ENCODE measurements around the gene CNNM1.

The CNNM1 gene

DNA sequence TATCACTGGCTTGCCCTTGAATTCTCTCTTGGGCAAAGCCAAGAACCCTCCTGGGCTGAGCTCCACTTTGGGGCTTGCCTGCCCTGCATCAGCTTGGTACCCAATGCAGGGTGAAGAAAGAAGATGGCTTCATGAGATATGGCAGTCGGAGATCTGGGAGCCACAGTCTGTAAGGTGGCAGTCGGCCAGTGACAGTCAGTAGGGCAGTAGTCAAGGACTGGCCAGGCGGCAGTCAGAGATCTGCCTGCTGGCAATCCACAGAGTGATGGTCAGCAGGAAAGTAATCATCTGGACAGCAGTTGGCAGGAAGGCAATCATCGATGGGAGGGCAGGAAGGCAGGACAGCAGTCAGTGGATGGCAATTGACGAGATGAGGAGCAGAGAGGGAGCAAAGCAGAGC lies 32.6 kb upstream of the CNNM1 start:
- Histone ChIP-seq H3K27me3 (no peaks in the 10 kb centered on the region), H3K4me1 (peaks cover 0 to 8% (median 0%) of the 10 kb centered on the region in 4 donors), H3K27ac (no peak overlapping the region), H3K4me3 (no peak overlapping the region), H3K9me3 (no peaks in the 10 kb centered on the region), H3K36me3 (no peaks in the 10 kb centered on the region)
- TF ChIP-seq, protein P1, sequence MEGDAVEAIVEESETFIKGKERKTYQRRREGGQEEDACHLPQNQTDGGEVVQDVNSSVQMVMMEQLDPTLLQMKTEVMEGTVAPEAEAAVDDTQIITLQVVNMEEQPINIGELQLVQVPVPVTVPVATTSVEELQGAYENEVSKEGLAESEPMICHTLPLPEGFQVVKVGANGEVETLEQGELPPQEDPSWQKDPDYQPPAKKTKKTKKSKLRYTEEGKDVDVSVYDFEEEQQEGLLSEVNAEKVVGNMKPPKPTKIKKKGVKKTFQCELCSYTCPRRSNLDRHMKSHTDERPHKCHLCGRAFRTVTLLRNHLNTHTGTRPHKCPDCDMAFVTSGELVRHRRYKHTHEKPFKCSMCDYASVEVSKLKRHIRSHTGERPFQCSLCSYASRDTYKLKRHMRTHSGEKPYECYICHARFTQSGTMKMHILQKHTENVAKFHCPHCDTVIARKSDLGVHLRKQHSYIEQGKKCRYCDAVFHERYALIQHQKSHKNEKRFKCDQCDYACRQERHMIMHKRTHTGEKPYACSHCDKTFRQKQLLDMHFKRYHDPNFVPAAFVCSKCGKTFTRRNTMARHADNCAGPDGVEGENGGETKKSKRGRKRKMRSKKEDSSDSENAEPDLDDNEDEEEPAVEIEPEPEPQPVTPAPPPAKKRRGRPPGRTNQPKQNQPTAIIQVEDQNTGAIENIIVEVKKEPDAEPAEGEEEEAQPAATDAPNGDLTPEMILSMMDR (IDR thresholded peaks at IDR 0.05) = no peak
- DNase-seq = no peak
- intact Hi-C loops (cut with DNase I; ENCODE audit: low total_unique reads) = no loop called here

DNA sequence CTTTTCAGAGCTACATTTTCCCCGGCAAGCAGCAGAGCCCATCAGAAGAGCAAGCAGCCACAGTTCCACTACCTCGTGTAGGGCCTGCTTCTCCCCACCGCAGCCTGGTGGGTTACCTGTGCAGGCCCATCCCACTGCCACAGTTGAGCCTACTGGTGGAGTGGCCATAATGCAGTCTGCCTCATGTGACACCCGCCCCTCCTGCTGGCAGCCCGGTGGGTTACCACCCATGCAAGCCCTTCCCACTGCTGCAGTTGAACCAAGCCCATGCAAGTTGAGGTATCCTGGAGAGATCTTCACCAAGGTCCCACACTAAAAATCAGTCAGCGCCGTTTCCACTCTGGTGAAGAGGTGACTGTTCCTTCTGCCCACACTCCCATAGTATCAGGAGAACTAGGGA lies 32.1 kb upstream of the CNNM1 start:
- Histone ChIP-seq H3K27me3 (no peaks in the 10 kb centered on the region), H3K4me3 (no peak overlapping the region), H3K27ac (no peak overlapping the region), H3K36me3 (no peaks in the 10 kb centered on the region), H3K4me1 (peaks cover 0 to 4% (median 0%) of the 10 kb centered on the region in 4 donors), H3K9me3 (no peaks in the 10 kb centered on the region)
- TF ChIP-seq, protein P1 (IDR thresholded peaks at IDR 0.05) = no peak
- DNase-seq = no peak
- intact Hi-C loops (cut with DNase I; ENCODE audit: low total_unique reads) = no loop called here

DNA sequence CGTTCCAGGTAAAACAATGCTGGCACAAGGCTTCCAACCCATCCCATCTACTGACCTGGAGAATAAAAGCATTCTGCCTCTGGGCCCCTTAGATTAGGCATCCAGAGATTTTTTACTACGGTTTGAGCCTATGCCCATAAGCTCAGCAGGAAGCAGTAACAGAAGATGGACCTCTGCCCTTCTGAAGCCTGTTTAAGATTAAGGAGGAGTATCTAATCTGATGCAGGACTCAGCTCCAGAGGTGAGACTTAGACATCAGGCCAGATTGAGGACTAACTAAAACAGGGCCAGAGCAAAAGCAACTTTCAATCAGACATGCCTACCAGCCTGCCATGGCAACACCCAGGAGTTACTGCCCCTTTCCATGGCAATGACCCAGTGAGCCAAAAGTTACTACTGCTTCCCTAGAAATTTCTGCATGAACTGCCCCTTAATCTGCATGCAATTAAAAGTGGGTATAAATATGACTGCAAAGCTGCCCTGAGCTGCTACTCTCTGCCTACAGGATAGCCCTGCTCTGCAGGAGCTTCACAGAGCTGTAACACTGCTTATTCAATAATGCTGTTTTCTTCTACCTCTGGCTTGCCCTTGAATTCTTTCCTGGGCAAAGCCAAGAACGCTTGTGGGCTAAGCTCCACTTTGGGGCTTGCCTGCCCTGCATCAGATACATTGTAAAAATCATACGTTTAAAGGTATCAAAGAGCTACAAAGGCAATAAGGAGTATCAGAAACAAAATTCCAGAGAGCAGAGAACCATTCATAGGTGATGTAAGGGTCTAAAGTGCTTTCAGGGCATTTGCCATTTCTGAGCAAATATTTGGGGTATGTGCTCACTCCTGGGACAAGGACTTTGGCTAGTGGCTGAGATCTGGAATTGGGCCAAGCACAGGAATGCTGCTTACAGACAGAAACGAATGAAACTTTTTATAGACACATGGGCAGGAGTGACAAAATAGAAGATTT lies 25.0 kb upstream of the CNNM1 start:
- no peak overlapping the region for H3K4me3 ChIP-seq
- DNase-seq = no peak
- H3K27ac ChIP-seq = no peak overlapping the region
- no peaks in the 10 kb centered on the region for H3K36me3 ChIP-seq
- intact Hi-C loops (cut with DNase I; ENCODE audit: low total_unique reads) = no loop called here
- peaks cover 0 to 18% (median 10%) of the 10 kb centered on the region in 4 donors for H3K4me1 ChIP-seq
- H3K27me3 ChIP-seq = no peaks in the 10 kb centered on the region
- peaks cover 0 to 8% (median 3%) of the 10 kb centered on the region in 3 donors for H3K9me3 ChIP-seq
- TF ChIP-seq, protein P1 (IDR thresholded peaks at IDR 0.05) = no peak

DNA sequence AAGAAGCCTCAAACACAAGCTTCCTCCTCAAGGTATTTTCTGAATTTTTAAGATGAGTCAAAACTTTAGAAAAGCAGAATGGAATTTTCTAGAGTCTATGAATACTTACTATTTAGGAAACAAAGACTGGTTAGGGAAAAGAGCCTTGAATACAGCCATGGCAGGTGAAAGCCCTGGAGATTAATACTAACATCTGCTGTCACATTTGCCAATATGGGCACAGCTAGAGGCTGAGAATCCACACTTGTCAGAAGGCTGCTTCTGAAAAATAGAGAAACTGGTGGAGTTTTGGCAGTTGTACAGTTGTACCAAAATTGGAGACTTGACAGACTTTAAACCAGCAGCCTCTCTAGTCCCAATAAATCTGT lies 24.3 kb upstream of the CNNM1 start:
- TF ChIP-seq, protein P1 (IDR thresholded peaks at IDR 0.05) = no peak
- intact Hi-C loops (cut with DNase I; ENCODE audit: low total_unique reads) = no loop called here
- H3K36me3 ChIP-seq = no peaks in the 10 kb centered on the region
- H3K4me1 ChIP-seq = peaks cover 0 to 18% (median 10%) of the 10 kb centered on the region in 4 donors
- H3K4me3 ChIP-seq = no peak overlapping the region
- peaks cover 0 to 15% (median 10%) of the 10 kb centered on the region in 3 donors for H3K9me3 ChIP-seq
- no peak for DNase-seq
- H3K27ac ChIP-seq = no peak overlapping the region
- H3K27me3 ChIP-seq = no peaks in the 10 kb centered on the region

DNA sequence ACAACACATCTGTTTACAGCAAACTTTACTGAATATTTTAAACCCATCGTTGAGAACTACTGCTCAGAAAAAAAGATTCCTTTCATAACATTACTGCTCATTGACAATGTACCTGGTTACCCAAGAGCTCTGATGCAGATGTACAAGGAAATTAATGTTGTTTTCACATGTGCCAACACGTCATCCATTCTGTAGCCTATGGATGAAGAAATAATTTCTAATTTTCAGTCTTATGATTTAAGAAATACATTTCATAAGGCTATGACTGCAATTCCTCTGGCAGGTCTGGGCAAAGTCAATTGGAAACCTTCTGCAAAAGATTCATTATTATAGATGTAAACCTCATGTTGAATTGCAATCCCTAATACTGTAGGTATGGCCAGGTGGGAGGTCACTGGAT lies 16.7 kb upstream of the CNNM1 start:
- TF ChIP-seq, protein P1 (IDR thresholded peaks at IDR 0.05) = no peak
- peaks cover 0 to 21% (median 19%) of the 10 kb centered on the region in 3 donors for H3K9me3 ChIP-seq
- no peak for DNase-seq
- peaks cover 0 to 11% of the 10 kb centered on the region in 2 donors for H3K27me3 ChIP-seq
- H3K4me1 ChIP-seq = no peaks in the 10 kb centered on the region
- H3K4me3 ChIP-seq = no peak overlapping the region
- intact Hi-C loops (cut with DNase I; ENCODE audit: low total_unique reads) = no loop called here
- no peak overlapping the region for H3K27ac ChIP-seq
- H3K36me3 ChIP-seq = no peaks in the 10 kb centered on the region
